SJCRH30 (cell line): ENCODE data around the gene ATF2. TPM values are rescaled to one million over a fixed set of nuclear protein-coding genes. Genes with fewer than 3 reads are reported as not detected.

Source experiments
- DNase-seq, 2 experiments: peaks; one replicate each; pipeline ENCODE4 v3.0.0-alpha.2; 2015 to 2020
- H3K27ac ChIP-seq: fragments of 250-450 bp; sonication (Bioruptor Pico); 2 replicates; pipeline ENCODE4 v1.5.1; 2020; ENCODE audit warnings: mild to moderate bottlenecking, moderate library complexity
- H3K27me3 ChIP-seq: fragments of 250-450 bp; sonication (Bioruptor Pico); 2 replicates; pipeline ENCODE4 v1.5.1; 2020; ENCODE audit warnings: mild to moderate bottlenecking, moderate library complexity
- H3K36me3 ChIP-seq: fragments of 250-450 bp; sonication (Bioruptor Pico); 2 replicates; pipeline ENCODE4 v1.5.1; 2020; ENCODE audit warnings: mild to moderate bottlenecking, moderate library complexity
- H3K4me1 ChIP-seq: fragments of 250-450 bp; sonication (Bioruptor Pico); 2 replicates; pipeline ENCODE4 v1.5.1; 2020; ENCODE audit warnings: mild to moderate bottlenecking, moderate library complexity
- H3K4me3 ChIP-seq: fragments of 250-450 bp; sonication (Bioruptor Pico); 2 replicates; pipeline ENCODE4 v1.5.1; 2020; ENCODE audit warnings: mild to moderate bottlenecking, moderate library complexity
- H3K9me3 ChIP-seq: fragments of 250-450 bp; sonication (Bioruptor Pico); replicated peaks from 2 replicates; pipeline ENCODE4 v1.5.1; 2020; ENCODE audit warnings: mild to moderate bottlenecking, moderate library complexity
- total RNA-seq: library from RNA; depleted of rRNA; stranded (reverse); fragments of >200 nt; shearing (Covaris generic); gene quantifications from 2 replicates; pipeline ENCODE4 v1.2.3, GENCODE V29; 2014; rRNA removed

Gene ATF2, protein sequence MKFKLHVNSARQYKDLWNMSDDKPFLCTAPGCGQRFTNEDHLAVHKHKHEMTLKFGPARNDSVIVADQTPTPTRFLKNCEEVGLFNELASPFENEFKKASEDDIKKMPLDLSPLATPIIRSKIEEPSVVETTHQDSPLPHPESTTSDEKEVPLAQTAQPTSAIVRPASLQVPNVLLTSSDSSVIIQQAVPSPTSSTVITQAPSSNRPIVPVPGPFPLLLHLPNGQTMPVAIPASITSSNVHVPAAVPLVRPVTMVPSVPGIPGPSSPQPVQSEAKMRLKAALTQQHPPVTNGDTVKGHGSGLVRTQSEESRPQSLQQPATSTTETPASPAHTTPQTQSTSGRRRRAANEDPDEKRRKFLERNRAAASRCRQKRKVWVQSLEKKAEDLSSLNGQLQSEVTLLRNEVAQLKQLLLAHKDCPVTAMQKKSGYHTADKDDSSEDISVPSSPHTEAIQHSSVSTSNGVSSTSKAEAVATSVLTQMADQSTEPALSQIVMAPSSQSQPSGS
- 35.2 and 48.5 TPM in 2 replicates for total RNA-seq

DNA sequence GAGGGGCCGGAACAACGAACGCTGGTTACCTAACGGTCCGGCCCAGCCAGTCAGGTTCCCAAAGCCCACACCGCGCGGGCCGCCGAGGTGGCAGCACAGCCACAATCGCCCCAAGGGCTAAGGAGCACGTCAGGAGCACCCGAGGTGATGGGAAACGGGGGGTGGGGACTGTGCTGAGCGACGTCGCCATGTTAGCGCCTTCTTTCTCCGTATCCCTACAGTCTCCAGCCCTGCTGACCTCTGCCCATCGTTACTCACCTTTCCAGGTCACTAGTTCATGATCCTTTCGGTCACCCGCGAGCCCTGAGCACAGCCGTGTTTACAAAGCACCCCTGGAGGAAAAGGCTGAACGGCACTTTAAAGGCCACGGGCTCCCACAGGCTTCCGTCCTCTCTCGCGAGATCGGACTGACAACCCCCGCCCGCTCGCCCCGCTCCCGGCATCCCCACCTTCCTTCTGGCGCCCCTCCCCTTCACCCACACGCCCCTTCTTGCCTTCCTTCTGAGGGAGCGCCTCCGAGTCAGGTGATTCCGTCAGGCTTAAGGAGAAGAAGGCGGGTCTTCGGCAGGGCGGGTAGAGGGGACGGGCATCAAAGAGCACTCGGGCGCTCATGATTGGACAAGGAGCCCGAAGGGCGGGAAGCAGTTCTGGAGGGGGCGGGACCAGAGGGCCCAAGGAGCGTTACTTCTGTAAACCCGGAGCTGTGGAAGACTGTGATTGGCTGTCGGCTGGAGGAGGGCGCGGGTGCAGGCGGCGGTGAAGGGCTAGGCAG, at the start of gene ATF2:
Gene ATF2, minus strand, starts transcription at position 412 of the 772 bp plus-strand sequence. CDS start 31,760 bp downstream, outside the sequence.
- H3K27ac ChIP-seq = peak within 1 kb of the TSS; percentile 92
- H3K9me3 ChIP-seq = no peaks in the 10 kb centered on the region
- H3K36me3 ChIP-seq = no peaks in the 10 kb centered on the region; the same call in 1 of the 2 replicates
- no peaks in the 10 kb centered on the region for H3K27me3 ChIP-seq
- H3K4me1 ChIP-seq = peaks cover 4% of the 10 kb centered on the region; the same call in 1 of the 2 replicates
- peak within 1 kb of the TSS; percentile 97 for H3K4me3 ChIP-seq
- peak; percentile 99 for DNase-seq

DNA sequence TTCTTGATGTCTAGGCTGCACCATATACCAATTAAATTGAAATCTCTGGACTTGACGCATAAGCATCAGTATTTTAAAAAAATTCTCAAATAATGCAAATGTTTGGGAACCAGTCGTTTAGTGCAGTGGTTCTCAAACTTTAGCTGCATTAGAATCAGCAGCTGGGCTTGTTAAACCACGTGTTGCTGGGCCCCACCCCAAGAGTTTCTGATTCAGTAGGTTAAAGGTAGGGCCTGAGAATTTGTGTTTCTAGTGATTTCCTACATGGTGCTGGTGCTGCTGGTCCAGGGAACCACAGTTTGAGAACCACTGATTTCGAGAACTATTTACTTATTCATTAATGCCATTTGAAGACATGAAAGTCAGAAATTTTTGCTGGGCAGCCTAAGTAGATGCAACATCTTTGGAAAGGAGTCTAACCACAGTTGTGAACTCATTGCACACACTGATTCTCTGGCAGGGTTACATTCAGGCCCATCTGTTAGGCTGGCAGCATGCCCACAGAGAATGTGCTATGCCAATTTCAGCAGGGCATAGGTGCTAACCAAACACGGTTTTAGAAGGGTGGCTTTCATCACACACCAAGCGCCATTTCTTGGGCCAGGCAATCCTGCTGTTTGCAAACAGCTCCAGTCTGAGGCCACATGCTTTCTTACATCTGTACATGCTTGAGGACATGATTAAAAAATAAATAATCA, 39.9 kb upstream of the ATF2 start:
- Histone ChIP-seq H3K27ac (no peak overlapping the region), H3K9me3 (no peaks in the 10 kb centered on the region), H3K4me1 (no peaks in the 10 kb centered on the region), H3K36me3 (no peaks in the 10 kb centered on the region), H3K4me3 (no peak overlapping the region), H3K27me3 (no peaks in the 10 kb centered on the region; the same call in 1 of the 2 replicates)
- peak in 1 of 2 experiments; percentile 19 for DNase-seq

DNA sequence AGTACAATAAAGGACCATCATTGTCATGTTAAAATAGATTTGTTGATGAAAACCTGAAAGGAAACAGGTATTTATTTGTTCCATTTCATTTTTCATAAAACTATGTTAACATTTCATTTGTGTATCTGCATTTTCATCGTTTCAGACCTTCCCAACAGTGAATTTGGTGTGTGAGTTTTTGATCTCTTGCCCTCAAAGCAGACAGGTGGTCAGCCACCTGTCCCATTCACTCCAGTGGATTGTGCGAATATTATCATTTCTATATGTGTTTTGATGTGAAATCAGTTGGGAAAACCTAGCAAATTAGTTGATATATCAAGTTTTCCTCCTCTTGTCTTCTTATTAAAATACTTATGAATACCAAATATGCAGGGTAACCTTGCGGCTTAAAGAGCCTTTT, 38.9 kb upstream of the ATF2 start:
- no peak overlapping the region for H3K4me3 ChIP-seq
- no peaks in the 10 kb centered on the region for H3K9me3 ChIP-seq
- H3K4me1 ChIP-seq = no peaks in the 10 kb centered on the region
- DNase-seq = peak in 1 of 2 experiments; percentile 20
- H3K36me3 ChIP-seq = no peaks in the 10 kb centered on the region
- H3K27ac ChIP-seq = no peak overlapping the region
- H3K27me3 ChIP-seq = no peaks in the 10 kb centered on the region; the same call in 1 of the 2 replicates

DNA sequence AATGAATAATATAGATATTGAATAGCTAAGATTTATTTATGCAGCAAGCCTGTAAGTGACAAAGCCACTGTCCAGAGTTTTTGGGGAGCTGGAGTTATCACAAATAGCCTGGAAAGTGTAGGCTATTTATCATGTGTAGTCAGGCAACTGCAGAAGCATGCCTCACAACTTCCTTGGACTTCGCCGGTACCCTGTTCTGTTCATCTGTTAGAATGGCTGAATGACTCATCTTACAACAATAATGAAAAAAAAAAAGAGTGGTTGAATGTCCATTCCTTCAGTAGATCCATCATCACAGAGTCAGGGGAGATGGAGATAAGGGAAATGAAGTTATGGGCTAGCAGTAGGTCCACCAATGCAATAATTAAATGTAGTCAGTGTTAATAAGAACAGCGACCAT, 37.5 kb upstream of the ATF2 start:
- Histone ChIP-seq H3K4me1 (no peaks in the 10 kb centered on the region), H3K4me3 (no peak overlapping the region), H3K36me3 (no peaks in the 10 kb centered on the region), H3K9me3 (no peaks in the 10 kb centered on the region), H3K27ac (no peak overlapping the region), H3K27me3 (no peaks in the 10 kb centered on the region)
- DNase-seq = no peak

DNA sequence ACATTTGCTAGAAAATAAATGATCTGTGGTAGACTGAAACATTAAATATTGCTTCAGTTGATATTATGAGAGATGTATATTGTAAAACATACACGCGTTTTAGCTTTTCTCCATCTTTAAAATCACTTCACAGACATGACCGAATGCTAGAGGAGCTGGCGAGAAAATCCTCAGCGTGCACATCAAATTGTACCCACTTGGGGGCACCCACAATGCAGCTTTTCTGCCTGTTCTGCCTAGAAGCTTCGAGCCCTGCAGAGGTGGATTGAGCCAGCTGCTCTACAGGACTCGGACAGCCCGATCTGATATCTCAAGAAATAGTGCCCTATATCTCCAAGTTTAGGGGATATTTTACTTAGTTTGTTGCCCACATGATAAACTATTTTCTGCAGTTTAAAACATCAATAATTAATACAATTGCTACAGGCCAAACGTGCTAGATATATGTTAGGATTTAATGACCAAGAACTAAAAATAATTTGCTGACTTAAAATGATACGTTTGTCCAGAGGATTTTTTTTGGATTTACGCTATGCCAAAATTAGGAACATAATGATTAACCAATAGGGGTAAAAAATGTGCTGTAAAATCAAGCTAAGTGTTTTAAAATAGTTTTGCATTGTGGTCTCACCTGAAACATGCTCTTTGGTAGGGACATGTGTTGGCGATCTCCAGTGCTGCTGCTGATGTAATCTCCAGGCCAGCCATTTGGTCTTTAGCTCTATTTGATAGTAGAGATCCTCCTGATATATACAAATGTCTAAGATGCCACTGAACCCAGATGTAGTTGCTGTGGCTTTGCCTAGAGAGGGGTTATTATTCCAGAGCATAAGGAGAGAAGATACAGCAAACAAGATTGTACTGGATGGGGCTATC, 35.9 kb upstream of the ATF2 start:
- Histone ChIP-seq H3K27me3 (no peaks in the 10 kb centered on the region), H3K4me1 (no peaks in the 10 kb centered on the region), H3K9me3 (no peaks in the 10 kb centered on the region), H3K36me3 (no peaks in the 10 kb centered on the region), H3K4me3 (no peak overlapping the region), H3K27ac (no peak overlapping the region)
- peak; percentile 69 to 81 for DNase-seq

DNA sequence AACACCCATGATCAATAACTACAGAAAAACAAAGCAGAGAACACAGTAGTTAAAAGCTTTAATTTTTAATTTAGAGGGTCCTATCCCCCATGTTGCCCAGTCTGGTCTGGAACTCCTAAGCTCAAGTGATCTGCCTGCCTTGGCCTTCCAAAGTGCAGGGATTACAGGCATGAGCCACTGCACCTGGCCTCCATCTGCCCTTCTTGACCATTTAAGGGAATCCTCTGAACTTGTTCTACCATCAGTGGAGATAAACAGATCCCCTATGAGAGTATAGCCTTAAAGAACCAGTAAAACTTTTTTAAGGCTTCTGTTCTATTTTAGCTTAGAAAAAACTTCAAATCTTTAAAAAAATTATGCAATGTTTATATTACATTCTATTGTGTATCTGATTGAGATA, 27.0 kb upstream of the ATF2 start:
- no peak overlapping the region for H3K27ac ChIP-seq
- no peak for DNase-seq
- H3K36me3 ChIP-seq = no peaks in the 10 kb centered on the region
- H3K9me3 ChIP-seq = no peaks in the 10 kb centered on the region
- no peaks in the 10 kb centered on the region for H3K4me1 ChIP-seq
- H3K4me3 ChIP-seq = no peak overlapping the region
- H3K27me3 ChIP-seq = no peaks in the 10 kb centered on the region

DNA sequence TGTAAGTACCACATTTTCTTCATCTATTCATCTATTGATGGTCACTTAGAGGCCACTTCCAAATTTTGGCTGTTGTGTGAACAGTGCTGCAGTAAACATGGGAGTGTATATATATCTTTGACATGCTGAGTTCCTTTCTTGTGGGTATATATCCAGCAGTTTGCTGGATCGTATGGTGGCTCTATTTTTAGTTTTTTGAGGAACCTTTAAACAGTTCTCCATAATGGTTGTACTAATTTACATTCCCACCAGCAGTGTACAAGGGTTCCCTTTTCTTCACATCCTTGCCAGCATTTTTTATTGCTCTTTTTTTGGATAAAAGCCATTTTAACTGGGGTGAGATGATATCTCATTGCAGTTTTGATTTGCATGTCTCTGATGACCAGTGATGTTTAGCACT, 20.8 kb upstream of the ATF2 start:
- H3K4me1 ChIP-seq = no peaks in the 10 kb centered on the region
- H3K9me3 ChIP-seq = no peaks in the 10 kb centered on the region
- H3K27ac ChIP-seq = no peak overlapping the region
- no peaks in the 10 kb centered on the region for H3K27me3 ChIP-seq
- no peaks in the 10 kb centered on the region for H3K36me3 ChIP-seq
- H3K4me3 ChIP-seq = no peak overlapping the region
- DNase-seq = no peak

DNA sequence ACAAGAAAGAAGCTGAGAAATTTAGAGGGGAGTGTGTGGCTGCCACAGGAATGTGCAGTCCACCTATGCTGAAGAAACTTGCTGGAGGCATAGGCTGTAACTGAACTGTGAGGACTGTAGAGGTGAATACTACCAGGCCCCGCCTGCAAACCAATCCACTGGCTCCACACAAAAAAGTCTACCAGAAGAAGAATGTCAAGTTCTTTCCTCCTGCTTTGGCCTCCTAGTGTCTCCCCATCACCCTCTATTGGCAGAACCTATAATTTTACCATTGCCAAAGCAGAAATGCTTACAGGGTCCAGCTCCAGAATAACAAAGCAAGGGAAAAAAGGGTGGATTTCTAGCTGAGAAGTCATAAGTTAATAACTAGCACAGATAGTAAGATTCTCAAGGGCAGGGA, 19.4 kb upstream of the ATF2 start:
- peak in 1 of 2 experiments; percentile 34 for DNase-seq
- no peak overlapping the region for H3K27ac ChIP-seq
- no peaks in the 10 kb centered on the region for H3K4me1 ChIP-seq
- no peaks in the 10 kb centered on the region for H3K36me3 ChIP-seq
- no peak overlapping the region for H3K4me3 ChIP-seq
- H3K9me3 ChIP-seq = no peaks in the 10 kb centered on the region
- no peaks in the 10 kb centered on the region for H3K27me3 ChIP-seq

DNA sequence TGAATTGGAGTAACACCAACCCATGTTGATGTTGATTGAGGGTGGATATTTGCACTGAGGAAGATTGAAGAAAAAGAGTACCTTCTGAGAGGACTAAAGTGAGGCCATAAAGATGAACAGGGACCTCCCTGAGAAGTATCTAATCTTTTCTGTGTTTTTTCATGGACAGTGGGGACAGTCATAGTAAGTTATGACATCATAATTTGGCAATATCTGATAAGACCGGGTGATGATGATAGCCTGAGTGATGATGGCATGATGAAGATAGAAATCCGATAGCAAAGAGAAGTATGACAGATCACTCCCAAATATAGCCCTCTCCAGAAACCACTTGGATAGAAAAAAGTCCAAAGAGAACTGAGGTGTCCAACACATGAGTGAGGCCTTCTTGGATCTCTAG, 15.7 kb upstream of the ATF2 start:
- no peaks in the 10 kb centered on the region for H3K27me3 ChIP-seq
- H3K36me3 ChIP-seq = peaks cover 16% of the 10 kb centered on the region
- H3K4me1 ChIP-seq = 0 out of 2 replicates have a peak, but pooled peaks cover 4% of the 10 kb centered on the region
- no peak overlapping the region for H3K4me3 ChIP-seq
- H3K9me3 ChIP-seq = no peaks in the 10 kb centered on the region
- no peak for DNase-seq
- H3K27ac ChIP-seq = no peak overlapping the region

DNA sequence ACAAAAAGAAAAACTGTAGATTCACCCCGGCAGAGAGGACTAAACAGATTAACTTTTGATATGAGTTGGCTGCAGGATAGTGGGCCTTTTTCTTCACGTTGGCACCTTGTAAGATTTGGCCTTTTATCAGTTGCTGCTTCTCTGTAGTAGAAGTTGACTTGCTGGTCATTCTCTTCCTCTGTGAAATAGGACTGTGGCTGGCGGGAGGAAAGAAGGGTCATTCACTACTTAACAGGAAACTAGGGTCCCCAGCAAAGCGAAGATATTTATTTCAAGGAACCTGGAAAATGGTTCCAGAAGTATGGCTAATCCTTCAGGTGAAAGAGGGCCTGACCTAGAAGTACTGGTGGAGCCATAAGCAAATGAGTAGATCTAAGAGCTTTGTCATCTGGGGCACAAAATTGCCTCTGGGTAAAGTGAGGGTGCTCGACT, 13.9 kb upstream of the ATF2 start:
- Histone ChIP-seq H3K27me3 (no peaks in the 10 kb centered on the region), H3K36me3 (peaks cover 33% of the 10 kb centered on the region), H3K4me3 (peak overlapping the region; percentile 83), H3K27ac (peak overlapping the region; percentile 59), H3K9me3 (no peaks in the 10 kb centered on the region), H3K4me1 (0 out of 2 replicates have a peak, but pooled peaks cover 7% of the 10 kb centered on the region)
- no peak for DNase-seq

DNA sequence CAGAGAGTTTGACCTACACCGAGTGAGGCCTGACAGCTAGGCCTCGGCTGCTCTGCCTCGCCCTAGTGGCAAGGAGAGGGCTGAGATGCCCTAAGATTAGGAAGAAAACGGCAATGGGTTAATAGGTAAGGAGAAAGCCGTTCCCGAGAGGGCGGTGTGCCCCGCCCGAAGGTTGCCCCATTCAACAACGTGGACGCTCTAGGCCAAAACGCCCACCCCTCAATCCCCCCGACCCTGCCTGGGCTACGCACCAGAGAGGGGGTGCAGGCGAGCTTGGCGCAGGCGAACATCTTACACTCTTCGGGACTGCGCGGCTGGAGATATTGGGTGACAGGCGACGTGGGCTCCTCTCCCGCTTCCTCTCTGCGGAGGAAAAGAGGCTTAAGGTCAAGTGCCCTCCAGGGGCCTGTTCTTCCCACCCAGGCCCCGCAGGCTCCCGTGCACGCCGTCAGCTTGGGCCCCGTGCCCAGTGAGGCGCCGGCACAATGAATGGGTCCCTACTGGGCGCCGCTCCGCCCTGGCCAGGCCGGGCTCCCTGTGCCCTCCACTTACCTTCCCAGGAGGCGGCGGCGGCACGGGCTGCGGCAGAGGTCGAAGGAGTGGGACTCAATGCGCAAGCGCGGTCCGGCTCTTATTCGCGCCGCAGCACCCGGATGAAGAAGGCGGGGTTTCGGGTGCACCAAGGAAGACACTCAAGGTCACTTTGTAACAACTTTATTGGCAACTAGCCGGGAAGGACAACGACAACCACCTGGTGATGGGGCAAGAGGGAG, 13.3 kb upstream of the ATF2 start, which contains the start of gene ATP5MC3:
Gene ATP5MC3, minus strand, starts transcription at position 607 of the 773 bp plus-strand sequence. Its CDS starts 317 bp downstream, at position 290.
- H3K9me3 ChIP-seq = no peaks in the 10 kb centered on the region
- peak; percentile 95 to 97 for DNase-seq
- H3K4me1 ChIP-seq = 0 out of 2 replicates have a peak, but pooled peaks cover 7% of the 10 kb centered on the region
- H3K27me3 ChIP-seq = no peaks in the 10 kb centered on the region
- peak within 1 kb of the TSS; percentile 59 for H3K27ac ChIP-seq
- H3K4me3 ChIP-seq = peak within 1 kb of the TSS; percentile 83
- peaks cover 36% of the 10 kb centered on the region for H3K36me3 ChIP-seq

DNA sequence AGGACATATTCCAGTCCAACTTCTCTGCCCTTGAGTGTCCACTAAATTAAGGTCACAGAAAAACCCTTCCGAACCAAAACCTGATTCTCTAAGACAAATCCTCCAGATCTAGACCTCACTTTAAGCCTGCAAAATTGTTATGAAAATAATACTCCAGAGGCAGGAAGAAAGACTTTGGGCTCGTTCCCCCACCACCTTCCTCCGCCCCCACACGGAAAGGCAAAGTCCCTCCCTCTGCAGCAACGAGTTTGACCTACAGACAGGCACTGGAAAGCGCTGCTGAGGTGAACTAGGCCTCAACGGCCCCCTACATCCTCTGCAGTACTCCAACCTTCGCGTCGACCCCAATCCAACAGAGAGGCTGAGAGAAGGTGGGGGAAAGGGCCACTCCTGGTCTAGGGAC, 12.7 kb upstream of the ATF2 start:
- Histone ChIP-seq H3K27me3 (no peaks in the 10 kb centered on the region), H3K4me3 (peak overlapping the region; percentile 83), H3K9me3 (no peaks in the 10 kb centered on the region), H3K36me3 (peaks cover 38% of the 10 kb centered on the region), H3K4me1 (0 out of 2 replicates have a peak, but pooled peaks cover 7% of the 10 kb centered on the region), H3K27ac (peak overlapping the region; percentile 59)
- DNase-seq = peak; percentile 50 to 57

DNA sequence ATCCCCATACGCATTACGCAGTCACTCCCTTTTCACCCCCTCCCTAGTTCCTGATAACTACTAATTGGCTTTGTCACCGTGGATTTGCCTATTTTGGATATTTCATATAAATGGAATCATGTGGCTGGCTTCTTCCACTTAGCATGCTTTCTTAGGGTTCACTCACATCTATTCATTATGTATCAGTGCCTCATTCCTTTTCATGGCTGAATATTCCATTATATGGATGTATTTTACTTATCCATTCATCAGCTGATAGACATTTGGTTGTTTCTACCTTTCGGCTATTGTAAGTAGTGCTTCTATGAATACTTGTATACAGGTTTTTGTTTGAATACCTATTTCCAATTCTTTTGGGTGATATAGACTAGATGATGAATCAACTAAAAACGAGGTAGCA, 8.6 kb upstream of the ATF2 start:
- H3K36me3 ChIP-seq = peaks cover 40% of the 10 kb centered on the region
- no peaks in the 10 kb centered on the region for H3K27me3 ChIP-seq
- DNase-seq = no peak
- H3K4me1 ChIP-seq = 0 out of 2 replicates have a peak, but pooled peaks cover 3% of the 10 kb centered on the region
- H3K27ac ChIP-seq = no peak overlapping the region
- H3K9me3 ChIP-seq = no peaks in the 10 kb centered on the region
- H3K4me3 ChIP-seq = no peak overlapping the region
